G401 (cell line): ENCODE results near the gene PPP1R10. TPM values are rescaled to one million over a fixed set of nuclear protein-coding genes. Genes with fewer than 3 reads are reported as not detected.

Experiments
- DNase-seq: peaks from one replicate; pipeline ENCODE4 v3.0.0-alpha.2; 2015; ENCODE audit warnings: low spot score
- in situ Hi-C: cut with HindIII; loops from 2 replicates; pipeline ENCODE4 v1.10.0; 2016; ENCODE audit warnings: low sequenced_read_pairs, mixed read lengths
- total RNA-seq: library from RNA; depleted of rRNA; stranded (reverse); fragments of >200 nt; shearing (Covaris generic); gene quantifications from 2 replicates; pipeline ENCODE4 v1.2.3, GENCODE V29; 2014

PPP1R10 gene
- total RNA-seq, 1 experiment from 2014 or later: 14.4 TPM

DNA sequence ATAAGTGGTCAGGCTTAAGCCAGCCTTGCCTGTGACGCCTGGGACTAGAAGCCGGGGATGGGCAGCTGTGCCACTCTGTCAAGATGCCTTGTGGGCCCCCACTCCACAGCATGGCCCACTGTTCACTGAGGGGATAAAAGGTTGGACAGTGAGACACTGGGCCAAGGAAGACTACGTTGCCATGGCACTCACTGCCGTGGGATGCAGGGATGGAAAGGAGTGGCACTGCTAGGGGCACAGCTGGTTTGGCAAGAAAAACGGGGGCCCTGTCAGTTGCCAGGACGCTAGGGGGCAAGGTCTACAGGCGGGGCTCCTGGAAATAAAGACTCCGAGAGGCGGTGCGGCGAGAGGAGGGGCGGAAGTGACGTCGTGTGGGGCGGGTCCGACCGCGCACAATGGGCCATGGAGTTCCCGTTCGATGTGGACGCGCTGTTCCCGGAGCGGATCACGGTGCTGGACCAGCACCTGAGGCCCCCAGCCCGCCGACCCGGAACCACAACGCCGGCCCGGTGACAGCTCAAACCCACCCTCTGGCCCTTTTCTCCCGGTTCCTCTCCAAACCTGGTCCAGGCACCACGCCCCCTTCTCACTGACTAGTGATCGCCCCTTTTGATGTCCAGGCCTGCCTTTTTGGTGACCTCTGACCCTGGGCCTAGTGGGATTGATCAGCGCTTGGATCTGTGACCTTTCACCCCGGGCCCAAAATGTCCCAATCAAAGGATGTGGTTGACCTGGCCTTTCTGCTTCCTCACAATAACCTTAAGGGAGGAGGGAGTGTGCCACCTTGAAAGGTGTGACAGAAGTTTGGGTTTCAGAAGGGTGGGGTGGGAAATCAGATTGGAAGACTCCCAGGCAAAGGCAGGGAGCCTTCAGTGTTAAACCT is 9.7 kb upstream of the PPP1R10 start, which contains the start of gene ATAT1:
TSS of gene ATAT1 (plus strand) at position 391 of the 883 bp plus-strand sequence.
- in situ Hi-C loops: no loop called here

GRCh38 chr6:30625511-30625910 is 8.5 kb upstream of the PPP1R10 start:
- in situ Hi-C loops: no loop called here
- DNase-seq: no peak

More for the DNA sequence above, 9.7 kb upstream of the PPP1R10 start, which contains the start of gene ATAT1:
- peak; percentile 89 for DNase-seq

DNA sequence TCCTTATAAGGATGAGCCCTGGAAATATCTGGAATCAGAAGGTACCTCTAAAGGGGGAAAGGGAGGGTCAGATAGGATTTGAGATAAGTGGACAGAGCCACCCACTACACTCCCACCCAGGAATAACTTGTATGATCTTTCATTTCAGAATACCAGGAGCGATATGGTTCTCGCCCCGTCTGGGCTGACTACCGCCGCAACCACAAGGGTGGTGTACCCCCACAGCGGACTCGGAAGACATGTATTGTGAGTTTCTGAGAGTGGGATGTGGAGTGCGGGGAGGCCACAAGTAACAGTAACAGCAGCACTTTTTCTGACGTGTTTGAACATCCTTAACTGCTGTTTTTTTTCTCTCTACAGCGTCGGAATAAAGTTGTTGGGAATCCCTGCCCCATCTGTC is 2.5 kb upstream of the PPP1R10 start:
- in situ Hi-C loops: no loop called here
- no peak for DNase-seq

- in situ Hi-C loops: no loop called here
- no peak for DNase-seq
These were observed 1.3 kb upstream of the PPP1R10 start for GRCh38 chr6:30618270-30618797.

GRCh38 chr6:30617565-30618269 is 674 bp upstream of the PPP1R10 start, which contains the start of gene MRPS18B:
Gene MRPS18B (plus strand): TSS chr6:30617840. CDS start chr6:30617866, 26 bp downstream.
- in situ Hi-C loops: no loop called here
- DNase-seq: peak; percentile 99

GRCh38 chr6:30615958-30616810 is 859 bp downstream of the PPP1R10 start:
- peak; percentile 76 for DNase-seq
- in situ Hi-C loops: no loop called here

DNA sequence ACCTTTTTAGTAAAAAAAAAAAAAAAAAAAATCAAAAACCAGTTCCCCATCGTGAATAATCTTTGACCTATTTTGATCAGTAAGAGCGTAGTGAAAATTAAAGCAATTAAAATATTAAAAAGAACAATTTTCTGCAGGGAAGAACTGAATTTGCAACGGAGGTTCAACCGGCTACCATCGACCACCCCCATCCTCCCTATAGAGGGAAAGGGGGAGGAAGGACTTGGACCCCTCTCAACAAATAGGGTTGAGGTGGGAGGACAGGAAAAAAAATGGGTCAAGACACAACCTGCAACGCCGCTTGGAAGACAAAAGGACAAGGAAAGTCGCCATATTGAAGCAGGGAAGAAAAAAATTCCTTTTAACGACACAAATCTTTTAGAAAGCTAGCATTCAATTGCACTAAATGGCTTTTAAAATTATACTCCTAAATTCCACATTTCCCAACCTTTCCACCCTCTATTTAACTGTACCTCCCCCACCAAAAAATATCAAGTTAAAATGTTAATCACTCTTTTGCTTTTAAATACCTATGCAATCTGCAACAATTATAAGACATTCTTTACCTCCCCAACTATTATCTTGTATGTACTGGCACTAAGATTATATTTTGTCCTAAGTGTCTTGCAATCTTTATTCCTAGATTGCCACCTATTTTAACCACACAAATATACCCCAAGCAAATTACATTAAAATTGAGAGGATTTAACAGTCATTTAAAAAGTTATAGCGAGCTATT is 1.7 kb downstream of the PPP1R10 start:
- in situ Hi-C loops: no loop called here
- DNase-seq: peak; percentile 86

DNA sequence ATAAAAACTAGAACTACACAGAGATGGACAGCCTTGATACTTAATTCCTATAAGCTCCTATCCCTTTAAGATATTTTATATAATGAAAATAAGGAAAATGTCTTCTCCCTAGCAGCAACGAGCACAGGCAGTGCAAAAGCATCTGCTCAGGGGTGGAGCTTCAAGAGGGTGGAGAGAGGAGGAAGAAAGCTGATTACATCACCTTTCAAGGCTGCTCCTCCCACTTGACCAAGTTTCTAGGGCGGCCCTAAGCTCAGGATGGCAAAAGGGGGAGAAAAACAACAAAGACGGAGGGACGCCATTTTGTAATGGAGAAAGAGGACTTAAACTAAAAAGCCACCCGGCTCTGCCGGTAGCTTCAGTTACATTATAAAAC is 2.2 kb downstream of the PPP1R10 start:
- peak; percentile 100 for DNase-seq
- in situ Hi-C loops: no loop called here

DNA sequence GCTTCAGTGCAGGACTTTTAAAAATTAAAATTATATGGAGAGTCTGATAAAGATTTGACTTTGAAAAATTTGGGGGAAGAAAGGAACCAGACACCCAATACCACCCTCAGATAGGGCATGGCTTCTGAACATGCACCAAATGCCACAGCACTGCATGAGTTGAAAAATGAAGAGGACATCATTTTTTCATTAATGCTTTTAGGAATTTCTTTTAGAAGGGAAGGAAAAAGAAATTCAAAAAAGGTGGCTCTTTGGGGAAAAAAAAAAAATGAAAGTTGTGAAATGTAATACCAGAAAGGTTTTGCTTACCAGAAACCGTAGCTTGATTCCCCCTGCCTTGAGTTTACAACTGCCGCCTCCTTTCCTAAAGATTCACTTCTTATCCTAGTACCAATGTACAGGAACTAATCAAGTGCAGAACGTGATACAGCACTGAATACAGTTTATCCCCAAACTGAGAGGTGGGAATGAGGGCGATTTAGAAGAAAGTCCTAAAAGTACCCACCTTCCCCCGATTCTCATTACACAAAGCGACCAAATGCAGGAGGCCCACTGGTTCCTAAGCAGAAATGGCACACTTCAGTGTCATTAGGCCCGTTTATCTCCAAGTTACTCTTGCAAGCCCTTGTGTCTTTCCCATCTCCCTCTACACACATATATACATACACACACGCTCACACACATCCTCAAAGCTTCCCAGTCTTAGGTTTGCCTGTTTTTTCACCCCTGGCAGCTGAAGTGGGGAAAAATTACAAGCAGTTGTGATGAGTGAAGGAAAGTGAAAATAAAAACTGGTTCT is 2.8 kb downstream of the PPP1R10 start:
- DNase-seq: peak; percentile 61
- in situ Hi-C loops: no loop called here

DNA sequence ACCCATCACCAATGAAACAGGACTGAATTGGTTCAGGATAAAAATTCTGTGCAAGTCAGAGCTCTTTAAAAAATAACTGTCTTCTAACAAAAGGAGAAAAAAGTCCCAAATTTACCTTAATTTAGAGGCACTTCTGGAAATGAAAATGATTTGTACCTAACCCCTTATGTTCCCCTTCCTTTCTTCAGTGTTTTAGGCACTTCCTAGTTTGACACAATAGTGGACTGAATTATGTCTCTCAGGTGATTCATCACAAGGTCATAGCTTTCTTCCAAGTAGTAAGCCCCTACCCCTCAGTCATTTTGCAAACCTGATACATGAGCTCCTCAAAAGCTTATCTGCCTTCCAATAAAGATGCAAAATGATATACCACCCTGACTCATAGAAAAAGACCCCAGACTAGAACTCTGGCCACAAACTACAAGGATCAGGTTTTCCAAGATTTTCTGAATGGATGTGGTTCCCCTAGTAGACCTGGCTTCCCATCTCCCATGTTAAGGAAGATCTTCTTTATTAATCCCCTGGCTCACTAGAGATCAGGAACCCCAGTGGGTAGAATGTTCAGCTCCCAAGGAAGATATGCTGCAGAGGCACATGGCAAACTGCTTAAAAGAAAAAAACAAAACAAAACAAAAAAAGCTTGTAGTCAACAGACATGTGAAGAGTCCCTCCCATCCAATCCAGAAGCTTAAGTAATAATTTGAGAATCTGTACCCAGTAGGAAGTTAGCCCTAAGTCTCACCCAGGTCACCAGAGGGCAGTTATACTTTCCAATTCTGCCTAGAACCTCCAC is 3.6 kb downstream of the PPP1R10 start:
- DNase-seq: no peak
- in situ Hi-C loops: no loop called here

DNA sequence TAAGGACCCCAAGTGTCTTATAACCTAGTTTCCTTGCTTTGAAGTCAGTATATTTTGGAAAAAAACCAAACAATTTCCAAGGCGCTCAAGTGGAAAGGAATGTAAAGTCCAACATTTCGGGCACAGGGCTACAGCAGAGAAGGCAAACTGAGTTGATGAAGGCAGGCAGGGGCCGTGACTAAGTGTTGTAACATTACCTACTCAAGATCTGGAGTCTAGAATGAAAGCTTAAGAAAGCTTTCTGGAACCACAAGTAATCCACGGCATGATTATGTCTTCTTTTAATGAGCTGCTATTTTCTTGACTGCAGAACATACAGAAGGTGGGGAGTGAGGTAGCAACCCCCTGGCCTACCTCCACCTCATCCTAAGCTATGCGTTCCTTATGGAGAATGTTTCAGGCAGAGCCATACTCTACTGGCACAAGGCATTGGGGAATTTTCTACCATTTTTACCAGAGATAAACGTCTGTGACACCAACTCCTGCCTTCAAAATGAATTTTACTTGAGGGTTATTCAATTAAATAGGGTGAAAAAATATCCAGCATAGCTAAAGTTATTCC is 4.3 kb downstream of the PPP1R10 start:
- DNase-seq: peak; percentile 24
- in situ Hi-C loops: no loop called here

DNA sequence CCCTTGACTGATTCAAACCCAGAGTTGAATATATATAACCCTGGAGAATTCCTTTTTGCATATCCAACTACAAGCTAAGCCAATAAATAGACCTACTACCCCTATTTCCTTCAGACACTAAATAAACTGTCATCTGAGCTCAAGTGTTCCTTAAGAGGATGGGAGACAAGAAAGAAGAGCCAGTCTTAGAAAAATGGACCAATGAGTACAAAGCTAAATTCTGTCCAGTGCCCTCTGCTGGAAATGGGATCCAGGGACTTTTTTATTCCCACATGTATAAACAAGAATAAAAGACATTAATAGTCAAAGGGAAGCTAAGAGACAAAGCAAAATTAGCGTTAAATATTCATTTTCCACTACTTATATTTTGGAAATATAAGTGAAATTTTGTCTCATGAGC is 4.8 kb downstream of the PPP1R10 start:
- peak; percentile 54 for DNase-seq
- in situ Hi-C loops: no loop called here

GRCh38 chr6:30611856-30612194 is 5.2 kb downstream of the PPP1R10 start:
- in situ Hi-C loops: no loop called here
- DNase-seq: no peak

GRCh38 chr6:30611150-30611855 is 5.7 kb downstream of the PPP1R10 start:
- no peak for DNase-seq
- in situ Hi-C loops: no loop called here

- no peak for DNase-seq
- in situ Hi-C loops: no loop called here
These were observed 7.0 kb downstream of the PPP1R10 start for GRCh38 chr6:30610065-30610464.

DNA sequence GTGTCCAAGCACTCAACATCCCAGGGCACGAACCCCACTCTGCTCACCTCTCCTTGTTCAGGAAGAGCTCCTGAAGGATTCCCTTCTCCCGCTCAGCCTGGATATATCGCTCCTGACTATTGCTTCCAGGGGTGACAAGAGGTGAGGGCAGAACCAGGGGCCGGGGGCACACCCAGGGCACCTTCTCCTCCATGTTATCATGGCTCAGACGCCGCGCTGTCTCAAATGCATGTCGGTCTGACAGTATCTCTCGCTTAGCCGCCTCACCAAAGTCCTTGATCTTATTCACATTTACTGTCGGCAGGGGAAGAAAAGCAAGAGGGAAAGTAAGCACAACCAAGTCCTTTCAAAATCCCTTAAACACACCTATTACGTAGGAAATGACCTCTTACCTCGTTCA is 13.1 kb downstream of the PPP1R10 start:
- no peak for DNase-seq
- in situ Hi-C loops: no loop called here
